Karpas-422 (cell line): ENCODE data around the gene TMEM179. TPM values are rescaled to one million over a fixed set of nuclear protein-coding genes. Genes with fewer than 3 reads are reported as not detected.

Source experiments
- DNase-seq: peaks from one replicate; pipeline ENCODE4 v3.0.0-alpha.2; 2015
- H2AFZ ChIP-seq: fragments of 200-600 bp; sonication (generic); 2 replicates; pipeline ENCODE4 v1.6.1; 2014; ENCODE audit warnings: antibody characterized with exemption, low read length, mixed read lengths
- H3K27ac ChIP-seq: fragments of 200-600 bp; sonication (generic); 2 replicates; pipeline ENCODE4 v1.5.1; 2014; ENCODE audit warnings: mild to moderate bottlenecking, low read length, moderate library complexity
- H3K27me3 ChIP-seq: fragments of 200-600 bp; sonication (generic); 2 replicates; pipeline ENCODE4 v1.6.1; 2014; ENCODE audit warnings: low read length, mixed read lengths
- H3K36me3 ChIP-seq: fragments of 200-600 bp; sonication (generic); 2 replicates; pipeline ENCODE4 v1.6.1; 2014; ENCODE audit warnings: low read length, mixed read lengths; ENCODE audit not compliant: insufficient read depth
- H3K4me1 ChIP-seq: fragments of 200-600 bp; sonication (generic); 2 replicates; pipeline ENCODE4 v1.6.1; 2014; ENCODE audit warnings: mild to moderate bottlenecking, low read length, mixed read lengths
- H3K4me2 ChIP-seq: fragments of 200-600 bp; sonication (generic); 2 replicates; pipeline ENCODE4 v1.6.1; 2014; ENCODE audit warnings: low read length, low read depth, mild to moderate bottlenecking; ENCODE audit not compliant: poor library complexity, severe bottlenecking
- H3K4me3 ChIP-seq: fragments of 200-600 bp; sonication (generic); 2 replicates; pipeline ENCODE4 v1.5.1; 2014; ENCODE audit warnings: mild to moderate bottlenecking, antibody characterized with exemption, low read length, mixed read lengths
- H3K79me2 ChIP-seq: fragments of 200-600 bp; sonication (generic); 2 replicates; pipeline ENCODE4 v1.6.1; 2014; ENCODE audit warnings: mild to moderate bottlenecking, low read length, mixed read lengths
- H3K9ac ChIP-seq: fragments of 200-600 bp; sonication (generic); 2 replicates; pipeline ENCODE4 v1.6.0; 2014; ENCODE audit warnings: low read length
- H3K9me2 ChIP-seq: fragments of 200-600 bp; sonication (generic), shearing (Covaris generic); replicated peaks from 2 replicates; pipeline ENCODE4 v1.6.0; 2014; ENCODE audit warnings: mild to moderate bottlenecking, low read length, moderate library complexity; ENCODE audit not compliant: insufficient read depth
- H3K9me3 ChIP-seq: fragments of 300-700, 200-600 bp; sonication (generic); 2 replicates; pipeline ENCODE4 v1.6.1; 2014; ENCODE audit warnings: low read length, mixed read lengths
- H4K20me1 ChIP-seq: fragments of 200-600 bp; sonication (generic); 2 replicates; pipeline ENCODE4 v1.6.1; 2014; ENCODE audit warnings: mild to moderate bottlenecking, antibody characterized with exemption, low read length, low read depth; ENCODE audit not compliant: insufficient read depth
- total RNA-seq: library from RNA; depleted of rRNA; stranded (reverse); fragments of >200 nt; shearing (Covaris generic); gene quantifications from 2 replicates; pipeline ENCODE4 v1.2.3, GENCODE V29; 2014; ENCODE audit warnings: low replicate concordance

The TMEM179 gene
- total RNA-seq, 1 experiment from 2014 or later, result not detected

DNA sequence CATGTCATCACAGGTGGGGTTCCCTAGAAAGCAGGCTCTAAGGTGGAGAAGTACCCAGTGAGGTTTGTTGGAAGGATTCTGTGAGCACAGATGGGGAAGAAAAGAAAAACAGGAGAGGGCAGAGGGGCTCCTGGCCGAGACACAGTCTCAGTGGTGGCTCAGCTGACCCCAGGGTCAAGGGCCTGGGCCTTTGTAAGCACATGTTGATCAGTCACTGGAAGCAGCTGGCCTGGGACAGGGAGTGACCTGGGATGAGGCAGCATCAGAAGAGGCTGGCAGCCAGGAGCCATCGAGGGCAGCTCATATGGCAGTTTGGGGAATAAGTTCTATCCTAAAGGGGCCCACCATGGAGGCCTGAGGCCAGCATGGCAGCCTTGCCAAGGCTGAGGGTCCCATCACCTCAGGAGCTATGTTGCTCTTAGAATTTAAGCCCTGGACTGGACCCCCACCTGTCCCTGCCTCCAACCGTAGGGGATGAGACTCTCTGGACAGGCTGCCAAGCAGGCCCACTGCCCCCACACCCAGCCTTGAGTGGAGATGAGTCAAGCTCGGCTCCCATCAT, 6.3 kb upstream of the TMEM179 start:
- Histone ChIP-seq H3K79me2 (no peaks in the 10 kb centered on the region), H4K20me1 (peaks cover 6% of the 10 kb centered on the region; the same call in 1 of the 2 replicates), H3K9me3 (no peaks in the 10 kb centered on the region), H3K9me2 (no peaks in the 10 kb centered on the region), H3K4me3 (no peak overlapping the region), H3K36me3 (no peaks in the 10 kb centered on the region), H3K27me3 (no peaks in the 10 kb centered on the region), H2AFZ (no peak overlapping the region), H3K4me1 (no peaks in the 10 kb centered on the region; the same call in 1 of the 2 replicates), H3K9ac (no peak overlapping the region), H3K27ac (no peak overlapping the region), H3K4me2 (no peak overlapping the region)
- no peak for DNase-seq

DNA sequence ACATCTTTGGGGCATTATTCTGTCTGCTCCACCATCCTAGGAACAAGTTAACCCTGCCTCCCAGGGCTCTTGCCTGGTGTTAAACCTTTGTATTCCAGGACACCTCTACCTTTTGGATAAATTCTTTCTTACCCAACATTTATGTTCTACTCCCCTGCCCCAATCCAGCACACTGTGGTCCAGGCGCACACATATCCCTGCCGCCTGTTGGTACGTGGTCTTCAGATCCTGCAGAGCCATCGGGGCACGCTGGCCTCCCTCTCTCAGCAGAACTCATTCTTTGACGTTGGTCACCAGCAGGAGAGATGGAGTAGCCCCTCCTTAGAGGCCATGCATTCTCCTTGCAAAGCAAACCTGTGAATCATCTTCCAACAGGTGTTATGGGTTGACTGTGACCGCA, 5.1 kb upstream of the TMEM179 start:
- Histone ChIP-seq H3K4me1 (no peaks in the 10 kb centered on the region), H3K9me2 (no peaks in the 10 kb centered on the region), H3K27me3 (no peaks in the 10 kb centered on the region), H3K36me3 (no peaks in the 10 kb centered on the region), H4K20me1 (peaks cover 6% of the 10 kb centered on the region; the same call in 1 of the 2 replicates), H2AFZ (no peak overlapping the region), H3K27ac (no peak overlapping the region), H3K9ac (no peak overlapping the region), H3K4me2 (no peak overlapping the region), H3K9me3 (no peaks in the 10 kb centered on the region), H3K79me2 (no peaks in the 10 kb centered on the region), H3K4me3 (no peak overlapping the region)
- no peak for DNase-seq

DNA sequence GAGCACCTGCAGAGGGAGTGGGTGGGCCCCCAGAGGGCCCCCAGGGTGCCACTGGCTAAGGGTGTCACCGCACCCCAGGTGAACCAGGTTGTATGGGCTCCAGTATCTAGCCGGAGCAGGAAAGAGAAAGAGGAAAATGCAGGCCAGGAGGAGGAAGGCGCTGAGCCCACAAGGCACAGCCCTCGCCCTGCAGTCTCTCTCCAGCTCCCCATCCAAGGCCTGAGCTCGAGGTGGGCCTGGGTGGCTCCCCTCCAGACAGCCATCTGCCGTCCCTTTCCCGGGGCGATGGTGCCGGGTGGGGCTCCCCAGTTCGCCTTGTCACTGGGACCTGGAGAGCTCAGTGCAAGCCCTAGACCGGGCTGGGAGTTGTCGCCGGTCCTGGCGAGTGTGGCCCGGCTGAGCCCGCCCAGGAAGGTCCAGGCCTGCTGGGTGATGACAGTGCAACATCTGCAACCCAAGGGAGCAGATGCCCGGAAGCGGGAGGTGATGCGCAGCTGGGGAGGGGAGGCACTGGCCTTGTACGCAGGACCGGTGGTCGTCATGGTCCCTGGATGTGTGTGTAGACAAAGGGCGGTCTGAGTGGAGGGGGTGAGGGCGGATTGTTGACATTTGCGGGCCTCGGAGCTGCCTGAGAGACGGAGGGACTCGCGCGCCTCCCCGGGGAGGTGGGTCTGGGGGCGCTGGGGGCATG, 716 bp downstream of the TMEM179 start:
- Histone ChIP-seq H3K9ac (no peak overlapping the region), H3K4me1 (no peaks in the 10 kb centered on the region), H3K4me3 (no peak overlapping the region), H3K9me2 (no peaks in the 10 kb centered on the region), H3K27me3 (no peaks in the 10 kb centered on the region), H2AFZ (no peak overlapping the region), H3K27ac (no peak overlapping the region), H3K36me3 (no peaks in the 10 kb centered on the region), H4K20me1 (peaks cover 4% of the 10 kb centered on the region; the same call in 1 of the 2 replicates), H3K79me2 (no peaks in the 10 kb centered on the region), H3K9me3 (no peaks in the 10 kb centered on the region), H3K4me2 (no peak overlapping the region)
- DNase-seq, result no peak

DNA sequence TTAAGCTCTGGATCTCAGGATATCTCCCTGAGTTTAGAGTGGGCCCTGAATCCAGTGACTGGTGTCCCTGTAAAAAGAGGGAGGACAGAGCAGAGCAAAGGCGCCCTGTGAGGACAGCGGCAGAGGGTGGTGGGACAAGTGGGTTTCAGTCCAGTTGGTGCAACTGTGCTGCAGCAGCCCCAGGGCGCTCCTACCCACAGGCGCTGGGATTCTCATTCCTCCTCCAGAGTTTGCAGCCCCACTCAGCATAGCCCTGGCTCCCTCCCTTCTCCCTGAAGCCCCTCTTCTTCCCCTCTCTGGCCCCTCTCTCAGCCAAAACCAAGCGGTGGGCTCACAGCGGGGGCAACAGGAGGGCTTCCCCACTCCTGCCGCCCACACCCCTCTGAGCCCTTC, 1.6 kb downstream of the TMEM179 start:
- no peak for DNase-seq
- no peak overlapping the region for H3K27ac ChIP-seq
- no peak overlapping the region for H2AFZ ChIP-seq
- no peaks in the 10 kb centered on the region for H3K79me2 ChIP-seq
- H3K9me3 ChIP-seq, result no peaks in the 10 kb centered on the region
- no peak overlapping the region for H3K4me3 ChIP-seq
- no peak overlapping the region for H3K4me2 ChIP-seq
- H3K9ac ChIP-seq, result no peak overlapping the region
- H3K27me3 ChIP-seq, result no peaks in the 10 kb centered on the region
- H3K36me3 ChIP-seq, result no peaks in the 10 kb centered on the region
- H3K9me2 ChIP-seq, result no peaks in the 10 kb centered on the region
- H4K20me1 ChIP-seq, result peaks cover 4% of the 10 kb centered on the region; the same call in 1 of the 2 replicates
- H3K4me1 ChIP-seq, result no peaks in the 10 kb centered on the region

DNA sequence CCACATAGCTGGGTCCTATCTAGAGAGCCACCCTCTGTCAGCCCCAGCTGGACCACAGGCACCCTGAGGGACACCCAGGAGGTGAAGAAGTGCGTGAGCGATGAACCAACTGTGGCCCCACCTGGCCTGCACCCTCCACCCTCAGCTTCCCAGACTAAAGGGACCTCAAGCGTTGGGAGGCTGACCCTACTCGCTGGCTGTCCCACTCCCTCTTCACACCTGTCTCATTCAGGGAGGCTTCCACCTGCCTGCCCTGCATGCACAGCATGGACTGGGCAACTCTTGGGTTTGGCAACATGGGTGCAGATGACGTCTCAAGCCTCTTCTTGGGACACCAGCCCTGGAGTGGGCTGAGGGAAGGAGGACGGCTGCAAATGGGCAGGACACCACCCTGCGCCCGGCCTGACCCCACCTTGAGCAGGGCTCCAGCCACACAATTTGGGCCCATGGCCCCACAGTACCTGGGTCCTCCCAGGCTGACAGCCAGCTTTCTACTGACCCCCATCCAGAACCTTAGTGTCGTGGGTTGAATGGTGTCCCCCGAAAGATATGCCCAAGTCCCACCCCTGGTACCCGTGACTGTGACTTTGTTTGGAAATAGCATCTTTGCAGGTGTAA, 2.1 kb downstream of the TMEM179 start:
- DNase-seq, result no peak
- H2AFZ ChIP-seq, result no peak overlapping the region
- H3K4me1 ChIP-seq, result no peaks in the 10 kb centered on the region
- no peak overlapping the region for H3K27ac ChIP-seq
- H3K9me2 ChIP-seq, result no peaks in the 10 kb centered on the region
- no peaks in the 10 kb centered on the region for H3K36me3 ChIP-seq
- H3K9me3 ChIP-seq, result no peaks in the 10 kb centered on the region
- peaks cover 4% of the 10 kb centered on the region; the same call in 1 of the 2 replicates for H4K20me1 ChIP-seq
- no peaks in the 10 kb centered on the region for H3K79me2 ChIP-seq
- no peak overlapping the region for H3K4me3 ChIP-seq
- H3K9ac ChIP-seq, result no peak overlapping the region
- no peaks in the 10 kb centered on the region for H3K27me3 ChIP-seq
- H3K4me2 ChIP-seq, result no peak overlapping the region

DNA sequence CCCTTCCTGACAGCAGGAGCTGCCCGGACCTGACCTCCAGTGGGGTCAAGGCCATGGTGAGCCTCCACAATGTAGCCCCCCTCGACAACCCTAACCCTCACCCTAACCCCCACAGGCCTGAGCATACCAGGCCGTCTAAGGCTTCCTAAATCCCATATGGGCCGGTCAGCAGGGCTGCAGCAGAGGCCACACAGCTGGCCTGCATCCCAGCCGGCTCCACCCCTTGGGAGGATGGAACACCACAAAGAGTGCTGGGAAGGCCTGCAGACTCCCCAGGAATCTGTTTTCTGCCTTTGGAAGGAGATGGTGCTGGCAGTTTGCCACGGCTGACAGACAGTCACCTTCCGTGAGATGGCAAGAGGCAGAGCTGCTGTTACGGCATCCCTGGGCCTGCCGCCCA, 2.8 kb downstream of the TMEM179 start:
- DNase-seq, result no peak
- Histone ChIP-seq H3K27ac (no peak overlapping the region), H3K27me3 (no peaks in the 10 kb centered on the region), H3K4me1 (no peaks in the 10 kb centered on the region), H2AFZ (no peak overlapping the region), H3K4me2 (no peak overlapping the region), H3K9me2 (no peaks in the 10 kb centered on the region), H4K20me1 (peaks cover 4% of the 10 kb centered on the region; the same call in 1 of the 2 replicates), H3K9ac (no peak overlapping the region), H3K36me3 (no peaks in the 10 kb centered on the region), H3K4me3 (no peak overlapping the region), H3K9me3 (no peaks in the 10 kb centered on the region), H3K79me2 (no peaks in the 10 kb centered on the region)

DNA sequence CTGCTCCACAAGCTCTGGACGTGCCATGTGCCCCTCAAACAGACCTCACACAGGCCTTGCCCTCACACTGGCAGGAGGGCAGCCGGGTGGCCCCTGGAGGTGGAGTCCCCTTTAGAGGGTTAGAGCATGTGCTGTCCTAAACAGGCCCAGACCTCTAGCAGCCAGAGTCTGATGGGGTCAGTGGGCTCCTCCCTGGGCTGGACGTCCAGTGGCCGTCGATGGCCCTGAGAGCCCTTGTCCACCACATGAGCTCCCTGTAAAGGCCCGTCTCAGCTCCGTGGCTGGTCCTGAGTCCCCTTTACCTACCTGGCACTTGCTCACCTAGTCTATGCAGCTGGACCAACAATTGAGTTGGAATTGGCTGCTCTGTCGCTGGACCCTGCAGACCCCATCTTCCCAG, 3.8 kb downstream of the TMEM179 start:
- Histone ChIP-seq H3K4me1 (no peaks in the 10 kb centered on the region), H3K36me3 (no peaks in the 10 kb centered on the region), H3K9me2 (no peaks in the 10 kb centered on the region), H3K9me3 (no peaks in the 10 kb centered on the region), H3K4me3 (no peak overlapping the region), H3K79me2 (no peaks in the 10 kb centered on the region), H3K27me3 (no peaks in the 10 kb centered on the region), H2AFZ (no peak overlapping the region), H4K20me1 (peaks cover 9% of the 10 kb centered on the region; the same call in 1 of the 2 replicates), H3K9ac (no peak overlapping the region), H3K4me2 (no peak overlapping the region), H3K27ac (no peak overlapping the region)
- DNase-seq, result no peak

DNA sequence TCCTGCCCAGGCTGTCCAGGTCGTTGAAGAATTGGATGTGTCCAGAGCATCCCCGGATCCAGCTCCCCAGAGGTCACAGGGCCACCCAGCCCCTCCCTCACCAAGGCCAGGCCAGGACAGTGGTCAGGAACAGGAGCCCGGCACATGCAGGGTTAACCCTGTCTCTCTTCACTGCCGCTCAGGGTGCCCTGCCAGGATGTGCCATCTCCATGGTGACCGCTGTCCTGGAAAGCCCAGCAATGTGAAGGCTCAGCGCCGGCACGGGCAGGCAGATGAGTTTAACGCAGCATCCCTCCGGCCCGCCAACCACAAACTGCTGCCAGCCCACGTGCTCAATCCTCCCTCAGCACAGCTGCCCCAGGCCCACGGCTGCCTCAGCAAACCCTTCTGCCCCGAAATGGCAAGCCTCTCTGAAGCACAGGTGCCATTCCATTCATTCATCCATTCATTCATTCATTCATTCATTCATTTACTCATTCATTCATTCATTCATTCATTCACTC, 4.4 kb downstream of the TMEM179 start:
- Histone ChIP-seq H2AFZ (no peak overlapping the region), H3K9me3 (no peaks in the 10 kb centered on the region), H3K9ac (no peak overlapping the region), H3K9me2 (no peaks in the 10 kb centered on the region), H3K4me1 (no peaks in the 10 kb centered on the region), H3K4me2 (no peak overlapping the region), H3K27me3 (no peaks in the 10 kb centered on the region), H3K79me2 (no peaks in the 10 kb centered on the region), H4K20me1 (peaks cover 9% of the 10 kb centered on the region; the same call in 1 of the 2 replicates), H3K4me3 (no peak overlapping the region), H3K27ac (no peak overlapping the region), H3K36me3 (no peaks in the 10 kb centered on the region)
- DNase-seq, result peak; percentile 57
